ENCODE data around the gene AP1S1. TPM values are rescaled to one million over a fixed set of nuclear protein-coding genes. Genes with fewer than 3 reads are reported as not detected.
A peak's percentile ranks its signal among the peaks of the same experiment; 100 is the strongest.

AP1S1 gene
- total and polyA plus RNA-seq, 2 of the 13 experiments (the other 11 are each of a cell fraction or from before 2014, with no cell fraction given) = 57.5 to 68.1 TPM

GRCh38 chr7:101125989-101126650, 28.2 kb upstream of the AP1S1 start (continued):
- no peak for TF ChIP-seq TCF7L2 (IDR thresholded peaks at IDR 0.05; ENCODE audit: low read depth, low read length)
- peak; percentile 73 for TF ChIP-seq KDM1A (CRISPR knock-in tag; IDR thresholded peaks at IDR 0.05)
- peak; percentile 87 for TF ChIP-seq ZNF431 (CRISPR knock-in tag; IDR thresholded peaks at IDR 0.05; ENCODE audit: borderline replicate concordance, low read depth)
- TF ChIP-seq HNF4A (CRISPR knock-in tag; IDR thresholded peaks at IDR 0.05) = peak; percentile 26; the same call in 1 of the 2 replicates
- peak; percentile 77; the same call in 1 of the 2 replicates for TF ChIP-seq FOXO1 (CRISPR knock-in tag; IDR thresholded peaks at IDR 0.05)
- TF ChIP-seq GZF1 (CRISPR knock-in tag; IDR thresholded peaks at IDR 0.05) = no peak
- TF ChIP-seq DPF2 (CRISPR knock-in tag; IDR thresholded peaks at IDR 0.05; ENCODE audit: borderline replicate concordance, low read depth) = no peak
- TF ChIP-seq ZNF503 (CRISPR knock-in tag; IDR thresholded peaks at IDR 0.05) = no peak
- peak; percentile 13; the same call in 1 of the 2 replicates for TF ChIP-seq ZNF816 (CRISPR knock-in tag; IDR thresholded peaks at IDR 0.05; ENCODE audit: borderline replicate concordance)
- TF ChIP-seq CCDC6 (CRISPR knock-in tag; IDR thresholded peaks at IDR 0.05) = peak; percentile 73; the same call in 1 of the 2 replicates
- TF ChIP-seq ARNTL (CRISPR knock-in tag; IDR thresholded peaks at IDR 0.05) = peak; percentile 99
- TF ChIP-seq ZSCAN12 (CRISPR knock-in tag; IDR thresholded peaks at IDR 0.05) = no peak
- peak; percentile 87; the same call in 1 of the 2 replicates for TF ChIP-seq ZNF737 (CRISPR knock-in tag; IDR thresholded peaks at IDR 0.05; ENCODE audit: borderline replicate concordance)
- no peak for TF ChIP-seq LCORL (IDR thresholded peaks at IDR 0.05)
- TF ChIP-seq LCORL (CRISPR knock-in tag; IDR thresholded peaks at IDR 0.05) = peak; percentile 67; the same call in 1 of the 2 replicates
- 0 out of 2 replicates have a peak, but pooled peaks have one; percentile 39 for TF ChIP-seq ZNF616 (CRISPR knock-in tag; IDR thresholded peaks at IDR 0.05; ENCODE audit: low read depth)
- TF ChIP-seq ZMYM2 (CRISPR knock-in tag; IDR thresholded peaks at IDR 0.05) = peak; percentile 19
- peak; percentile 92 for TF ChIP-seq RNF2 (conservative IDR thresholded peaks at IDR 0.05; ENCODE audit: low read depth)
- TF ChIP-seq SOX13 (IDR thresholded peaks at IDR 0.05) = peak; percentile 50; the same call in 1 of the 2 replicates
- TF ChIP-seq SOX13 (CRISPR knock-in tag; conservative IDR thresholded peaks at IDR 0.05 in 1 of 2, IDR thresholded peaks at IDR 0.05 in 1 of 2) = no peak; a peak in 1 of 4 replicates
- TF ChIP-seq GPN1 (CRISPR knock-in tag; IDR thresholded peaks at IDR 0.05; ENCODE audit: borderline replicate concordance) = no peak
- peak; percentile 67; the same call in 1 of the 2 replicates for TF ChIP-seq ZNF607 (CRISPR knock-in tag; IDR thresholded peaks at IDR 0.05; ENCODE audit: borderline replicate concordance)
- no peak for TF ChIP-seq SMARCE1 (IDR thresholded peaks at IDR 0.05; ENCODE audit: borderline replicate concordance)
- TF ChIP-seq, protein P1, sequence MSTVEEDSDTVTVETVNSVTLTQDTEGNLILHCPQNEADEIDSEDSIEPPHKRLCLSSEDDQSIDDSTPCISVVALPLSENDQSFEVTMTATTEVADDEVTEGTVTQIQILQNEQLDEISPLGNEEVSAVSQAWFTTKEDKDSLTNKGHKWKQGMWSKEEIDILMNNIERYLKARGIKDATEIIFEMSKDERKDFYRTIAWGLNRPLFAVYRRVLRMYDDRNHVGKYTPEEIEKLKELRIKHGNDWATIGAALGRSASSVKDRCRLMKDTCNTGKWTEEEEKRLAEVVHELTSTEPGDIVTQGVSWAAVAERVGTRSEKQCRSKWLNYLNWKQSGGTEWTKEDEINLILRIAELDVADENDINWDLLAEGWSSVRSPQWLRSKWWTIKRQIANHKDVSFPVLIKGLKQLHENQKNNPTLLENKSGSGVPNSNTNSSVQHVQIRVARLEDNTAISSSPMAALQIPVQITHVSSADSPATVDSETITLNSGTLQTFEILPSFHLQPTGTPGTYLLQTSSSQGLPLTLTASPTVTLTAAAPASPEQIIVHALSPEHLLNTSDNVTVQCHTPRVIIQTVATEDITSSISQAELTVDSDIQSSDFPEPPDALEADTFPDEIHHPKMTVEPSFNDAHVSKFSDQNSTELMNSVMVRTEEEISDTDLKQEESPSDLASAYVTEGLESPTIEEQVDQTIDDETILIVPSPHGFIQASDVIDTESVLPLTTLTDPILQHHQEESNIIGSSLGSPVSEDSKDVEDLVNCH (CRISPR knock-in tag; IDR thresholded peaks at IDR 0.05) = peak; percentile 44; the same call in 1 of the 2 replicates

All from HepG2 (cell line).